Heart left ventricle (tissue), 16 donors: ENCODE results near the gene SPECC1L. TPM values are rescaled to one million over a fixed set of nuclear protein-coding genes. Genes with fewer than 3 reads are reported as not detected.

Experiments used
- ATAC-seq, 4 donors: fragments of 200-7000 bp; cut with Tn5 transposase; one replicate each; pipeline ENCODE4 v1.9.1; 2020 to 2022; ENCODE audit warnings: moderate library complexity in 4 of 4, mild to moderate bottlenecking in 3 of 4, moderate number of reproducible peaks in 1 of 4
- DNase-seq, 5 donors: peaks; one replicate each; pipeline ENCODE4 v3.0.0-alpha.2; 2020
- H3K27ac ChIP-seq, 12 donors: fragments of 200-600 bp; sonication (generic) in 4 of 12; one replicate each; pipeline versions ENCODE4 v1.5.0 to v1.8.0; 2016 to 2022; ENCODE audit warnings: mild to moderate bottlenecking in 2 of 12
- H3K27me3 ChIP-seq, 9 donors: fragments of 200-600 bp; sonication (generic) in 2 of 9; one replicate each; pipeline versions ENCODE4 v1.5.1 to v1.8.0; 2016 to 2022; ENCODE audit warnings: mild to moderate bottlenecking in 3 of 9
- H3K36me3 ChIP-seq, 9 donors: fragments of 200-600 bp; sonication (generic) in 2 of 9; one replicate each; pipeline versions ENCODE4 v1.5.0 to v1.8.0; 2018 to 2022; ENCODE audit warnings: mild to moderate bottlenecking in 2 of 9
- H3K4me1 ChIP-seq, 12 donors: fragments of 200-600 bp; sonication (generic) in 4 of 12; one replicate each; pipeline versions ENCODE4 v1.5.0 to v1.8.0; 2016 to 2022; ENCODE audit warnings: mild to moderate bottlenecking in 3 of 12
- H3K4me3 ChIP-seq, 12 donors: fragments of 200-600 bp; sonication (generic) in 4 of 12; one replicate each; pipeline versions ENCODE4 v1.5.0 to v1.8.0; 2017 to 2022; ENCODE audit warnings: mild to moderate bottlenecking in 9 of 12, moderate library complexity in 4 of 12
- H3K9me3 ChIP-seq, 12 donors: fragments of 200-600 bp; sonication (generic) in 4 of 12; one replicate each; pipeline versions ENCODE4 v1.5.0 to v1.8.0; 2016 to 2022; ENCODE audit warnings: mild to moderate bottlenecking in 1 of 12
- POLR2A ChIP-seq, 2 donors: fragments of 450-650 bp; IDR thresholded peaks; one replicate each; pipeline ENCODE4 v1.6.1; 2017; ENCODE audit warnings: antibody characterized with exemption in 2 of 2, mild to moderate bottlenecking in 2 of 2, moderate library complexity in 2 of 2
- WGBS, 4 donors: extraction: QIAGEN DNeasy Blood & Tissue Kit in 2 of 4; methylation state at CpG; one replicate each; pipeline versions ENCODE4 v1.1.5 to v1.1.7; 2013 to 2018; 5-methylcytosine and 5-hydroxymethylcytosine counted together
- intact Hi-C, 10 donors: fragments of 100-400 bp; cut with DNase I; formaldehyde crosslinking; loops; one replicate each; pipeline versions ENCODE4 v1.11.1 to v1.14.2; 2022
- polyA plus RNA-seq, 2 donors: library from polyadenylated mRNA; stranded (reverse); fragments of 200-250 nt; gene quantifications; one replicate each; pipeline ENCODE4 v1.2.3, GENCODE V29; 2013
- total RNA-seq, 9 donors: library from RNA; depleted of rRNA in 2 of 9; stranded (reverse); fragments of >200 nt in 2 of 9; fragmentation: NEBNext Ultra II Directional in 3 of 9; extraction: Animal tissue kit (Norgen Biotek cat#: 25700) in 3 of 9; gene quantifications; one replicate each; pipeline versions ENCODE4 v1.1.0 to v1.2.4, GENCODE V29; 2016 to 2023
- TF ChIP-seq, protein P1 (sequence below), 12 donors: fragments of 200-600 bp; sonication (generic) in 4 of 12; IDR thresholded peaks; one replicate each; pipeline versions ENCODE4 v1.5.0 to v1.8.0; 2018 to 2022; ENCODE audit warnings: antibody characterized with exemption in 12 of 12, mild to moderate bottlenecking in 5 of 12
- donor health status: ischemic (EF 13 %, LVEDD 7.1; RV severe dilation, severe dysfunction).
- donor health status: healthy with polysubstance abuse.
- donor health status: DM: no; HTN: yes; CAD: no.
- donor health status: DM: no; HTN: no; CAD: no.
- donor health status: ischemic (EF 25% LVEDD 6.9; RV normal size, moderate dysfunction).
- donor health status: ischemic (EF 25% LVEDD 5.7; RV mildly dilated, moderate dysfunction).
- donor health status: healthy.
- donor health status: DM: yes; HTN: yes; CAD: no.
- donor health status: ischemic (EF 35%, LVEDD 5.7; RV mildly dilated, moderate dysfunction).
- donor health status: nonischemic (EF 11% LVEDD 7.7; RV severe dilation, severe dysfunction).
- donor health status: DM: yes; HTN: yes; CAD: no.
- donor health status: PGD.
- donor health status: ischemic (EF 29% LVEDD 5.4; RV normal size, mild dysfunction).
- donor health status: nonischemic (EF 23%, LVEDD 6.1; RV moderate dilation, normal function).

SPECC1L gene
- total and polyA plus RNA-seq, 11 donors, result 9.8 to 65.3 (median 38.9) TPM

GRCh38 chr22:24327832-24328231 lies 57.2 kb downstream of the SPECC1L start:
- no peak for DNase-seq
- no peak for ATAC-seq
- no peak overlapping the region for H3K4me3 ChIP-seq
- intact Hi-C loops, result loop anchor here in 8 of 10 donors (2.0 to 10.0 kb wide), 13 partner anchors 74 to 427 kb away; partner anchors contain the start of gene ADORA2A (in 1 of the 8)
- peaks cover 0 to 56% (median 14%) of the 10 kb centered on the region in 12 donors for H3K4me1 ChIP-seq
- H3K9me3 ChIP-seq, result no peaks in the 10 kb centered on the region
- peaks cover 0 to 88% (median 70%) of the 10 kb centered on the region in 9 donors for H3K36me3 ChIP-seq
- TF ChIP-seq POLR2A (IDR thresholded peaks at IDR 0.05), result no peak
- TF ChIP-seq, protein P1, sequence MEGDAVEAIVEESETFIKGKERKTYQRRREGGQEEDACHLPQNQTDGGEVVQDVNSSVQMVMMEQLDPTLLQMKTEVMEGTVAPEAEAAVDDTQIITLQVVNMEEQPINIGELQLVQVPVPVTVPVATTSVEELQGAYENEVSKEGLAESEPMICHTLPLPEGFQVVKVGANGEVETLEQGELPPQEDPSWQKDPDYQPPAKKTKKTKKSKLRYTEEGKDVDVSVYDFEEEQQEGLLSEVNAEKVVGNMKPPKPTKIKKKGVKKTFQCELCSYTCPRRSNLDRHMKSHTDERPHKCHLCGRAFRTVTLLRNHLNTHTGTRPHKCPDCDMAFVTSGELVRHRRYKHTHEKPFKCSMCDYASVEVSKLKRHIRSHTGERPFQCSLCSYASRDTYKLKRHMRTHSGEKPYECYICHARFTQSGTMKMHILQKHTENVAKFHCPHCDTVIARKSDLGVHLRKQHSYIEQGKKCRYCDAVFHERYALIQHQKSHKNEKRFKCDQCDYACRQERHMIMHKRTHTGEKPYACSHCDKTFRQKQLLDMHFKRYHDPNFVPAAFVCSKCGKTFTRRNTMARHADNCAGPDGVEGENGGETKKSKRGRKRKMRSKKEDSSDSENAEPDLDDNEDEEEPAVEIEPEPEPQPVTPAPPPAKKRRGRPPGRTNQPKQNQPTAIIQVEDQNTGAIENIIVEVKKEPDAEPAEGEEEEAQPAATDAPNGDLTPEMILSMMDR (IDR thresholded peaks at IDR 0.05), result no peak
- 86 to 96% (median 93%) methylated on average over 5 of the region's 5 CpGs for WGBS, 4 donors
- H3K27ac ChIP-seq, result no peak overlapping the region
- no peaks in the 10 kb centered on the region for H3K27me3 ChIP-seq

GRCh38 chr22:24329453-24329852 lies 58.8 kb downstream of the SPECC1L start:
- no peak overlapping the region for H3K27ac ChIP-seq

GRCh38 chr22:24330636-24331035 lies 60.0 kb downstream of the SPECC1L start:
- ATAC-seq (no peak), DNase-seq (no peak)
- intact Hi-C loops, result loop anchor here in 3 of 10 donors (5.0 to 10.0 kb wide), 3 partner anchors 74 to 192 kb away; no protein-coding TSS in a partner anchor
- WGBS, 4 donors, result 0 to 66% (median 50%) methylated on average over 1 of the region's 1 CpG; no CpG with 5 or more reads in 1 of the 4 donors
- H3K27me3 ChIP-seq, result no peaks in the 10 kb centered on the region
- peaks cover 0 to 50% (median 0%) of the 10 kb centered on the region in 12 donors for H3K4me1 ChIP-seq
- no peaks in the 10 kb centered on the region for H3K9me3 ChIP-seq
- no peak overlapping the region for H3K4me3 ChIP-seq
- H3K27ac ChIP-seq, result no peak overlapping the region
- TF ChIP-seq, protein P1 (IDR thresholded peaks at IDR 0.05), result no peak
- no peak for TF ChIP-seq POLR2A (IDR thresholded peaks at IDR 0.05)
- H3K36me3 ChIP-seq, result peaks cover 0 to 90% (median 73%) of the 10 kb centered on the region in 9 donors

More at GRCh38 chr22:24329453-24329852, 58.8 kb downstream of the SPECC1L start:
- no peak for TF ChIP-seq POLR2A (IDR thresholded peaks at IDR 0.05)
- TF ChIP-seq, protein P1 (IDR thresholded peaks at IDR 0.05), result no peak
- ATAC-seq (peak in 1 of 4 donors; percentile 55), DNase-seq (no peak)
- Histone ChIP-seq H3K27me3 (no peaks in the 10 kb centered on the region), H3K9me3 (no peaks in the 10 kb centered on the region), H3K4me3 (no peak overlapping the region), H3K36me3 (peaks cover 0 to 88% (median 66%) of the 10 kb centered on the region in 9 donors), H3K4me1 (peaks cover 0 to 52% (median 8%) of the 10 kb centered on the region in 12 donors)
- WGBS, 4 donors, result 62 to 76% (median 68%) methylated on average over 6 of the region's 6 CpGs
- intact Hi-C loops, result loop anchor here in 8 of 10 donors (5.0 to 10.0 kb wide), 12 partner anchors 73 to 425 kb away; partner anchors contain the start of gene ADORA2A (in 1 of the 8)

- ATAC-seq (no peak), DNase-seq (no peak)
- TF ChIP-seq, protein P1 (IDR thresholded peaks at IDR 0.05), result no peak
- no peak for TF ChIP-seq POLR2A (IDR thresholded peaks at IDR 0.05)
- intact Hi-C loops, result loop anchor here in 3 of 10 donors (5.0 to 10.0 kb wide), 3 partner anchors 73 to 191 kb away; no protein-coding TSS in a partner anchor
- H3K4me3 ChIP-seq, result no peak overlapping the region
- peaks cover 0 to 52% (median 0%) of the 10 kb centered on the region in 12 donors for H3K4me1 ChIP-seq
- H3K27me3 ChIP-seq, result no peaks in the 10 kb centered on the region
- H3K27ac ChIP-seq, result peak overlapping the region in 1 of 12 donors; percentile 23
- H3K9me3 ChIP-seq, result no peaks in the 10 kb centered on the region
- WGBS, 4 donors, result 77 to 81% (median 79%) methylated on average over 3 of the region's 3 CpGs
- H3K36me3 ChIP-seq, result peaks cover 0 to 90% (median 68%) of the 10 kb centered on the region in 9 donors
Observed at GRCh38 chr22:24331468-24332440, 61.1 kb downstream of the SPECC1L start.
